ENCODE data around the gene HCFC1.

The HCFC1 gene

GRCh38 chrX:153941336-153942252 is 30.0 kb downstream of the HCFC1 start:
- no peak for DNase-seq (ENCODE audit: low spot score)
- no peak for FAIRE-seq

GRCh38 chrX:153939573-153939972 is 32.0 kb downstream of the HCFC1 start:
- no peak for FAIRE-seq
- no peak for DNase-seq (ENCODE audit: low spot score)

GRCh38 chrX:153938226-153938786 is 33.3 kb downstream of the HCFC1 start:
- no peak for FAIRE-seq
- no peak for DNase-seq (ENCODE audit: low spot score)

GRCh38 chrX:153937056-153937455 is 34.6 kb downstream of the HCFC1 start:
- FAIRE-seq: no peak
- DNase-seq (ENCODE audit: low spot score): no peak

GRCh38 chrX:153935326-153935851 is 36.2 kb downstream of the HCFC1 start:
- DNase-seq (ENCODE audit: low spot score) (peak; percentile 3), FAIRE-seq (no peak)

GRCh38 chrX:153934762-153935325 is 36.8 kb downstream of the HCFC1 start, which contains the start of gene NAA10:
TSS of gene NAA10 (minus strand) at chrX:153935037. CDS start at chrX:153934904, 133 bp downstream.
- no peak for FAIRE-seq

GRCh38 chrX:153934148-153934761 is 37.4 kb downstream of the HCFC1 start:
- FAIRE-seq (no peak), DNase-seq (ENCODE audit: low spot score) (no peak)

More at GRCh38 chrX:153934762-153935325, 36.8 kb downstream of the HCFC1 start, which contains the start of gene NAA10:
- DNase-seq (ENCODE audit: low spot score): peak; percentile 30

GRCh38 chrX:153933748-153934147 is 37.9 kb downstream of the HCFC1 start:
- DNase-seq (ENCODE audit: low spot score): peak; percentile 12
- peak; percentile 48 for FAIRE-seq

GRCh38 chrX:153932220-153932915 is 39.2 kb downstream of the HCFC1 start:
- FAIRE-seq (no peak), DNase-seq (ENCODE audit: low spot score) (no peak)

GRCh38 chrX:153931748-153932147 is 39.9 kb downstream of the HCFC1 start:
- DNase-seq (ENCODE audit: low spot score) (no peak), FAIRE-seq (no peak)

- no peak for FAIRE-seq
These were observed 40.5 kb downstream of the HCFC1 start for GRCh38 chrX:153931151-153931550.

GRCh38 chrX:153930011-153930910 is 41.4 kb downstream of the HCFC1 start:
- FAIRE-seq (no peak), DNase-seq (ENCODE audit: low spot score) (no peak)

More at GRCh38 chrX:153931151-153931550, 40.5 kb downstream of the HCFC1 start:
- no peak for DNase-seq (ENCODE audit: low spot score)

GRCh38 chrX:153929576-153929975 is 42.0 kb downstream of the HCFC1 start:
- no peak for DNase-seq (ENCODE audit: low spot score)
- FAIRE-seq: no peak

- DNase-seq (ENCODE audit: low spot score) (no peak), FAIRE-seq (no peak)
These were observed 42.8 kb downstream of the HCFC1 start for GRCh38 chrX:153928846-153929245.

- peak; percentile 94 for FAIRE-seq
- peak; percentile 95 for DNase-seq (ENCODE audit: low spot score)
These were observed 43.5 kb downstream of the HCFC1 start for GRCh38 chrX:153927922-153928760.

- FAIRE-seq (no peak), DNase-seq (ENCODE audit: low spot score) (no peak)
These were observed 44.0 kb downstream of the HCFC1 start for GRCh38 chrX:153927672-153927921.

GRCh38 chrX:153926858-153927671 is 44.6 kb downstream of the HCFC1 start:
- FAIRE-seq (no peak), DNase-seq (ENCODE audit: low spot score) (peak; percentile 10)

- FAIRE-seq (no peak), DNase-seq (ENCODE audit: low spot score) (no peak)
These were observed 45.1 kb downstream of the HCFC1 start for GRCh38 chrX:153926552-153926857.

All from RCC 7860 (cell line).